HG02852 (cell line): ENCODE data around the gene SFRP5.

ENCODE experiments used
- ATAC-seq: cut with Tn5 transposase; IDR thresholded peaks from one replicate; pipeline ENCODE4 v1.9.1; 2021; ENCODE audit warnings: mild to moderate bottlenecking, moderate library complexity; ENCODE audit not compliant: unreplicated experiment

Gene SFRP5

GRCh38 chr10:97788552-97789442 lies 17.0 kb upstream of the SFRP5 start:
- ATAC-seq, result no peak

- no peak for ATAC-seq
Measured at GRCh38 chr10:97785731-97786130, 13.9 kb upstream of the SFRP5 start.

- no peak for ATAC-seq
Measured at GRCh38 chr10:97785231-97785630, 13.4 kb upstream of the SFRP5 start.

GRCh38 chr10:97784200-97784810 lies 12.5 kb upstream of the SFRP5 start:
- no peak for ATAC-seq

GRCh38 chr10:97782455-97783228 lies 10.8 kb upstream of the SFRP5 start:
- ATAC-seq, result no peak

GRCh38 chr10:97781618-97782331 lies 10.0 kb upstream of the SFRP5 start:
- ATAC-seq, result no peak

- no peak for ATAC-seq
Measured at GRCh38 chr10:97780841-97781617, 9.2 kb upstream of the SFRP5 start.

- no peak for ATAC-seq
Measured at GRCh38 chr10:97779975-97780374, 8.2 kb upstream of the SFRP5 start.

- no peak for ATAC-seq
Measured at GRCh38 chr10:97779492-97779891, 7.7 kb upstream of the SFRP5 start.

GRCh38 chr10:97778452-97779302 lies 6.9 kb upstream of the SFRP5 start:
- no peak for ATAC-seq

- no peak for ATAC-seq
Measured at GRCh38 chr10:97777143-97777542, 5.3 kb upstream of the SFRP5 start.

- ATAC-seq, result no peak
Measured at GRCh38 chr10:97774811-97775294, 3.1 kb upstream of the SFRP5 start.

- ATAC-seq, result no peak
Measured at GRCh38 chr10:97773096-97773495, 1.3 kb upstream of the SFRP5 start.

GRCh38 chr10:97771055-97771891 lies 526 bp downstream of the SFRP5 start:
- no peak for ATAC-seq

GRCh38 chr10:97770255-97770654 lies 1.5 kb downstream of the SFRP5 start:
- ATAC-seq, result no peak

- no peak for ATAC-seq
Measured at GRCh38 chr10:97768322-97769315, 3.2 kb downstream of the SFRP5 start.
